GM12878 (cell line): Measurements from ENCODE around the gene XPNPEP1. TPM values are rescaled to one million over a fixed set of nuclear protein-coding genes. Genes with fewer than 3 reads are reported as not detected.

Experiments used
- ATAC-seq: fragments of 200-7000 bp; cut with Tn5 transposase; 3 replicates; pipeline ENCODE4 v1.9.1; 2020; ENCODE audit warnings: mild to moderate bottlenecking, moderate library complexity
- BruUV-seq: library from RNA; stranded (reverse); fragments of 400-500 nt; replicated peaks from 2 replicates; lab custom pipeline; 2021; lab: Mats Ljungman, UMichigan
- CTCF ChIA-PET: fragments of 300-600 bp; sonication (Branson Sonifier 250); formaldehyde crosslinking; extraction: SDS; loops from one replicate; lab custom pipeline; 2021; ENCODE audit warnings: inconsistent platforms; lab: Yijun Ruan, JAX
- POLR2A ChIA-PET: fragments of 350-600 bp; formaldehyde crosslinking; extraction: SDS; loops from one replicate; lab custom pipeline; 2021; ENCODE audit warnings: inconsistent platforms; lab: Charles Lee
- RAD21 ChIA-PET: fragments of 300-600 bp; sonication (Branson Sonifier 250); formaldehyde crosslinking; loops from one replicate; lab custom pipeline; 2023; ENCODE audit warnings: antibody characterized with exemption; ENCODE audit not compliant: unreplicated experiment; lab: Charles Lee
- SMC1A ChIA-PET: fragments of 300-600 bp; sonication (Branson Sonifier 250); formaldehyde crosslinking; loops from one replicate; lab custom pipeline; 2023; ENCODE audit not compliant: unreplicated experiment, uncharacterized antibody; lab: Charles Lee
- DNase-seq: peaks from one replicate; pipeline ENCODE4 v3.0.0-alpha.2; 2011; ENCODE audit warnings: low read depth, low spot score
- FAIRE-seq: peaks from 3 replicates; lab custom pipeline; 2011; peaks lifted over from hg19 to GRCh38; lab: Jason Lieb, UNC
- H2AFZ ChIP-seq: 2 replicates; pipeline ENCODE4 v1.6.0; 2011; ENCODE audit warnings: low read depth, low read length, control low read depth; ENCODE audit not compliant: control insufficient read depth
- H3K27ac ChIP-seq: 2 replicates; pipeline ENCODE4 v1.5.1; 2011; ENCODE audit warnings: control low read depth; ENCODE audit not compliant: control insufficient read depth, insufficient read depth
- H3K27me3 ChIP-seq, 2 experiments: replicated peaks in 1 of 2; 2 replicates each; pipeline versions ENCODE4 v1.6.0 to v1.6.1; 2011; ENCODE audit warnings: low read length in 1 of 2; ENCODE audit not compliant: control insufficient read depth in 2 of 2, insufficient read depth in 2 of 2
- H3K36me3 ChIP-seq, 2 experiments: 2 replicates each; pipeline ENCODE4 v1.5.1; 2011; ENCODE audit warnings: low read length in 1 of 2; ENCODE audit not compliant: control insufficient read depth in 2 of 2, insufficient read depth in 2 of 2
- H3K4me1 ChIP-seq: 2 replicates; pipeline ENCODE4 v1.6.1; 2011; ENCODE audit warnings: mild to moderate bottlenecking, low read length, moderate library complexity, mixed read lengths; ENCODE audit not compliant: control insufficient read depth, insufficient read depth
- H3K4me2 ChIP-seq: 2 replicates; pipeline ENCODE4 v1.6.0; 2011; ENCODE audit warnings: control low read depth; ENCODE audit not compliant: control insufficient read depth, insufficient read depth
- H3K4me3 ChIP-seq: fragments of 200-600 bp; sonication (generic); 2 replicates; pipeline ENCODE4 v1.5.1; 2016
- H3K79me2 ChIP-seq: 2 replicates; pipeline ENCODE4 v1.6.0; 2011; ENCODE audit warnings: low read length; ENCODE audit not compliant: control insufficient read depth, insufficient read depth
- H3K9ac ChIP-seq: 2 replicates; pipeline ENCODE4 v1.8.0; 2011; ENCODE audit warnings: low read length, control low read depth, mixed read lengths; ENCODE audit not compliant: control insufficient read depth, insufficient read depth
- H3K9me3 ChIP-seq: replicated peaks from 3 replicates; pipeline ENCODE4 v1.5.1; 2011; ENCODE audit warnings: mild to moderate bottlenecking, low read length; ENCODE audit not compliant: control insufficient read depth, insufficient read depth
- H4K20me1 ChIP-seq: 2 replicates; pipeline ENCODE4 v1.6.0; 2011; ENCODE audit not compliant: control insufficient read depth, insufficient read depth
- ASH2L ChIP-seq: fragments of 300-600, 200-600 bp; sonication (generic); IDR thresholded peaks from 2 replicates; pipeline ENCODE4 v1.6.1; 2017; ENCODE audit warnings: low read depth, mild to moderate bottlenecking, borderline replicate concordance
- ATF7 ChIP-seq: fragments of 450-650 bp; IDR thresholded peaks from 2 replicates; pipeline ENCODE4 v1.6.1; 2016; ENCODE audit warnings: low read depth, mild to moderate bottlenecking
- BRCA1 ChIP-seq: IDR thresholded peaks from 2 replicates; pipeline ENCODE4 v1.6.1; 2011; ENCODE audit warnings: low read depth, low read length, improper control_type of control experiment
- CBX5 ChIP-seq: sonication (generic); IDR thresholded peaks from 2 replicates; pipeline ENCODE4 v1.6.1; 2016; ENCODE audit warnings: low read depth, moderate library complexity, mild to moderate bottlenecking, inconsistent platforms
- KAT2A ChIP-seq: conservative IDR thresholded peaks from 2 replicates; pipeline ENCODE4 v1.6.1; 2011; ENCODE audit warnings: low read depth, low read length; ENCODE audit not compliant: control insufficient read depth
- MTA3 ChIP-seq: IDR thresholded peaks from 2 replicates; pipeline ENCODE4 v1.6.1; 2012; ENCODE audit warnings: low read length, inconsistent platforms, borderline replicate concordance
- MYB ChIP-seq: fragments of 150-350 bp; IDR thresholded peaks from 2 replicates; pipeline ENCODE4 v1.6.1; 2014; ENCODE audit warnings: mild to moderate bottlenecking, low read depth, low read length, borderline replicate concordance
- NFYA ChIP-seq: IDR thresholded peaks from 2 replicates; pipeline ENCODE4 v1.6.1; 2011; ENCODE audit warnings: low read depth, mild to moderate bottlenecking, low read length, improper control_type of control experiment, borderline replicate concordance
- PML ChIP-seq: IDR thresholded peaks from 2 replicates; pipeline ENCODE4 v1.6.1; 2012; ENCODE audit warnings: low read length, inconsistent platforms
- POLR2AphosphoS2 ChIP-seq: IDR thresholded peaks from 2 replicates; pipeline ENCODE4 v1.6.1; 2011; ENCODE audit warnings: low read depth, mild to moderate bottlenecking, low read length, improper control_type of control experiment, moderate library complexity
- RFX5 ChIP-seq: IDR thresholded peaks from 2 replicates; pipeline ENCODE4 v1.6.1; 2011; ENCODE audit warnings: low read depth, low read length, improper control_type of control experiment
- USF1 ChIP-seq: IDR thresholded peaks from 2 replicates; pipeline ENCODE4 v1.6.1; 2011; ENCODE audit warnings: borderline replicate concordance, low read depth, mild to moderate bottlenecking, moderate library complexity, mixed read lengths, low read length; ENCODE audit not compliant: insufficient read depth; ENCODE audit errors: extremely low read length
- ZBED1 ChIP-seq: IDR thresholded peaks from 2 replicates; pipeline ENCODE4 v1.6.1; 2016; ENCODE audit warnings: borderline replicate concordance
- whole genome bisulfite sequencing: methylation state at CpG from one replicate; pipeline ENCODE4 v1.1.6; 2016; ENCODE audit warnings: low lambda C conversion rate; ENCODE audit not compliant: insufficient replicate concordance, insufficient coverage; ENCODE audit errors: missing lambda C conversion rate; 5-methylcytosine and 5-hydroxymethylcytosine counted together
- in situ Hi-C: fragments of 300-500 bp; cut with MboI; formaldehyde crosslinking; loops from 9 replicates; pipeline ENCODE4 v1.14.3; 2018; ENCODE audit warnings: mixed read lengths
- intact Hi-C: fragments of 100-400 bp; cut with micrococcal nuclease; formaldehyde crosslinking; loops from one replicate; pipeline ENCODE4 v1.14.2; 2022; ENCODE audit not compliant: unreplicated experiment
- polyA plus RNA-seq, 11 experiments: library from polyadenylated mRNA; depleted of rRNA in 4 of 11; unstranded in 6 of 11; stranded (reverse) in 5 of 11; fragments of >200 nt; fragmentation: Nextera tagmentation in 4 of 11; fragmentation: Illumina TruSeq in 1 of 11; extraction: Ambion mirVana in 4 of 11; extraction: Trizol in 1 of 11; gene quantifications; 1 replicate in 1 of 11; 2 replicates in 10 of 11; pipeline versions ENCODE4 v1.2.1 to v1.2.3, GENCODE V29; 2011 to 2016; ENCODE audit warnings: inconsistent platforms in 2 of 11, missing spikeins in 2 of 11, low read depth in 1 of 11
- total RNA-seq, 4 experiments: library from RNA; depleted of rRNA in 3 of 4; stranded (reverse); fragments of >200 nt in 3 of 4; fragmentation: Illumina TruSeq in 1 of 4; extraction: Trizol in 1 of 4; gene quantifications; 2 replicates each; pipeline versions ENCODE4 v1.2.1 to v1.2.3, GENCODE V29; 2013 to 2021

XPNPEP1 gene
- total and polyA plus RNA-seq, 10 of the 15 experiments (the other 5 are each of a cell fraction or from before 2014, with no cell fraction given): 22.7 to 108 (median 43.5) TPM

- no peaks in the 10 kb centered on the region for H3K27me3 ChIP-seq
- no TSS peak for BruUV-seq
- H4K20me1 ChIP-seq: no peaks in the 10 kb centered on the region; the same call in 1 of the 2 replicates
- H3K4me2 ChIP-seq: no peak overlapping the region
- POLR2A ChIA-PET: interaction anchor here (0.6 kb wide), 1 partner anchor 10 kb away, joined by 6 read pairs; no protein-coding TSS in a partner anchor
- TF ChIP-seq ASH2L (no peak), USF1 (no peak), KAT2A (no peak), MYB (no peak), CBX5 (no peak), MTA3 (no peak), ATF7 (no peak), ZBED1 (no peak), POLR2AphosphoS2 (no peak), RFX5 (no peak), NFYA (no peak), PML (no peak), BRCA1 (no peak)
- H3K36me3 ChIP-seq: peaks cover 0 to 14% of the 10 kb centered on the region in 2 experiments; a peak in 2 of 4 replicates
- H2AFZ ChIP-seq: no peak overlapping the region
- CTCF ChIA-PET: interaction anchor here (0.6 to 3.9 kb wide), 4 partner anchors 11 to 371 kb away, joined by 3 to 20 read pairs (median 5); no protein-coding TSS in a partner anchor
- FAIRE-seq: no peak
- ATAC-seq: no peak
- intact Hi-C loops: no loop called here
- no peak overlapping the region for H3K27ac ChIP-seq
- WGBS: 90% methylated on average over 9 of the region's 9 CpGs
- H3K9ac ChIP-seq: no peak overlapping the region
- no peak for DNase-seq
- in situ Hi-C loops: no loop called here
- H3K79me2 ChIP-seq: peaks cover 10% of the 10 kb centered on the region
- H3K4me1 ChIP-seq: peaks cover 6% of the 10 kb centered on the region
- SMC1A ChIA-PET: interaction anchor here (3.0 kb wide), 2 partner anchors 12 to 16 kb away, joined by 9 to 15 read pairs; no protein-coding TSS in a partner anchor
- no peaks in the 10 kb centered on the region for H3K9me3 ChIP-seq
- no peak overlapping the region for H3K4me3 ChIP-seq
- RAD21 ChIA-PET: no interaction called here
These were observed 23.7 kb downstream of the XPNPEP1 start for GRCh38 chr10:109899356-109900331.
